ENCODE results near the gene FADS2. TPM values are rescaled to one million over a fixed set of nuclear protein-coding genes. Genes with fewer than 3 reads are reported as not detected.

The FADS2 gene
- polyA plus RNA-seq, 1 donor from 2014 or later = 145 TPM

DNA sequence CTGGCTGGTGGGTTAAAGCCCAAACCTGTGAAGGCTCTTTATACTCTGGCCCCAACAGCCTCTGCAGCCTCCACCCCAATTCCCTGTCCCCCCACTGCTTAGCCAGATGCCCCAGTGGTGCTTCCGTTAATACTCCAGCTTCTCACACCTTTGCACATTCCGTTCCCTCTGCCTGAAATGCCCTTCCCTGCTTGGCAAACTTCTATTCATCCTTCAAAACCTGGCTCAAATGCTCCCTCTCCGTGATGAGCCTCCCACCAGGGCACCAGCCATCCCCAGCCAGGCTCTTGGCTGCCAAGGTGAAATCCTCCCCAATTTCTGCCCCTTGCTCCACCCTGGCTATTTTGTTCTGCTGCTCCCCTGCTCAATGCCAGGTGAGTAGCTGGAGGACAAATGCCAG, 75.7 kb downstream of the FADS2 start:
- no peak for TF ChIP-seq SMC3 (conservative IDR thresholded peaks at IDR 0.05; ENCODE audit: poor library complexity)
- TF ChIP-seq RAD21 (conservative IDR thresholded peaks at IDR 0.05) = no peak
- no peak for TF ChIP-seq POLR2AphosphoS5 (IDR thresholded peaks at IDR 0.05)
- no peak for TF ChIP-seq MXI1 (conservative IDR thresholded peaks at IDR 0.05; ENCODE audit: poor library complexity, severe bottlenecking)
- TF ChIP-seq, protein P1, sequence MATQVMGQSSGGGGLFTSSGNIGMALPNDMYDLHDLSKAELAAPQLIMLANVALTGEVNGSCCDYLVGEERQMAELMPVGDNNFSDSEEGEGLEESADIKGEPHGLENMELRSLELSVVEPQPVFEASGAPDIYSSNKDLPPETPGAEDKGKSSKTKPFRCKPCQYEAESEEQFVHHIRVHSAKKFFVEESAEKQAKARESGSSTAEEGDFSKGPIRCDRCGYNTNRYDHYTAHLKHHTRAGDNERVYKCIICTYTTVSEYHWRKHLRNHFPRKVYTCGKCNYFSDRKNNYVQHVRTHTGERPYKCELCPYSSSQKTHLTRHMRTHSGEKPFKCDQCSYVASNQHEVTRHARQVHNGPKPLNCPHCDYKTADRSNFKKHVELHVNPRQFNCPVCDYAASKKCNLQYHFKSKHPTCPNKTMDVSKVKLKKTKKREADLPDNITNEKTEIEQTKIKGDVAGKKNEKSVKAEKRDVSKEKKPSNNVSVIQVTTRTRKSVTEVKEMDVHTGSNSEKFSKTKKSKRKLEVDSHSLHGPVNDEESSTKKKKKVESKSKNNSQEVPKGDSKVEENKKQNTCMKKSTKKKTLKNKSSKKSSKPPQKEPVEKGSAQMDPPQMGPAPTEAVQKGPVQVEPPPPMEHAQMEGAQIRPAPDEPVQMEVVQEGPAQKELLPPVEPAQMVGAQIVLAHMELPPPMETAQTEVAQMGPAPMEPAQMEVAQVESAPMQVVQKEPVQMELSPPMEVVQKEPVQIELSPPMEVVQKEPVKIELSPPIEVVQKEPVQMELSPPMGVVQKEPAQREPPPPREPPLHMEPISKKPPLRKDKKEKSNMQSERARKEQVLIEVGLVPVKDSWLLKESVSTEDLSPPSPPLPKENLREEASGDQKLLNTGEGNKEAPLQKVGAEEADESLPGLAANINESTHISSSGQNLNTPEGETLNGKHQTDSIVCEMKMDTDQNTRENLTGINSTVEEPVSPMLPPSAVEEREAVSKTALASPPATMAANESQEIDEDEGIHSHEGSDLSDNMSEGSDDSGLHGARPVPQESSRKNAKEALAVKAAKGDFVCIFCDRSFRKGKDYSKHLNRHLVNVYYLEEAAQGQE (IDR thresholded peaks at IDR 0.05; ENCODE audit: borderline replicate concordance) = no peak
- TF ChIP-seq, protein P2, sequence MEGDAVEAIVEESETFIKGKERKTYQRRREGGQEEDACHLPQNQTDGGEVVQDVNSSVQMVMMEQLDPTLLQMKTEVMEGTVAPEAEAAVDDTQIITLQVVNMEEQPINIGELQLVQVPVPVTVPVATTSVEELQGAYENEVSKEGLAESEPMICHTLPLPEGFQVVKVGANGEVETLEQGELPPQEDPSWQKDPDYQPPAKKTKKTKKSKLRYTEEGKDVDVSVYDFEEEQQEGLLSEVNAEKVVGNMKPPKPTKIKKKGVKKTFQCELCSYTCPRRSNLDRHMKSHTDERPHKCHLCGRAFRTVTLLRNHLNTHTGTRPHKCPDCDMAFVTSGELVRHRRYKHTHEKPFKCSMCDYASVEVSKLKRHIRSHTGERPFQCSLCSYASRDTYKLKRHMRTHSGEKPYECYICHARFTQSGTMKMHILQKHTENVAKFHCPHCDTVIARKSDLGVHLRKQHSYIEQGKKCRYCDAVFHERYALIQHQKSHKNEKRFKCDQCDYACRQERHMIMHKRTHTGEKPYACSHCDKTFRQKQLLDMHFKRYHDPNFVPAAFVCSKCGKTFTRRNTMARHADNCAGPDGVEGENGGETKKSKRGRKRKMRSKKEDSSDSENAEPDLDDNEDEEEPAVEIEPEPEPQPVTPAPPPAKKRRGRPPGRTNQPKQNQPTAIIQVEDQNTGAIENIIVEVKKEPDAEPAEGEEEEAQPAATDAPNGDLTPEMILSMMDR (IDR thresholded peaks at IDR 0.05; ENCODE audit: poor library complexity, severe bottlenecking) = no peak
- TF ChIP-seq TAF1 (IDR thresholded peaks at IDR 0.05; ENCODE audit: low read depth) = no peak
- TF ChIP-seq EP300 (conservative IDR thresholded peaks at IDR 0.05; ENCODE audit: poor library complexity, severe bottlenecking) = no peak
- no peak for TF ChIP-seq EZH2 (IDR thresholded peaks at IDR 0.05; ENCODE audit: borderline replicate concordance, insufficient read depth, low read length, poor library complexity, severe bottlenecking)
- H3K79me2 ChIP-seq (replicated peaks; ENCODE audit: insufficient read depth, low read length) = no peaks in the 10 kb centered on the region
- no peaks in the 10 kb centered on the region for H3K36me3 ChIP-seq (ENCODE audit: insufficient read depth, low read length)
- peaks cover 5% of the 10 kb centered on the region for H3F3A ChIP-seq (ENCODE audit: insufficient read depth, low read length, poor library complexity, severe bottlenecking)
- no peak overlapping the region for H3K9ac ChIP-seq (ENCODE audit: low read length)
- no peaks in the 10 kb centered on the region for H3K9me3 ChIP-seq (ENCODE audit: low read length)
- H3K4me3 ChIP-seq (ENCODE audit: low read length) = no peak overlapping the region
- H3K27ac ChIP-seq (ENCODE audit: low read length) = no peak overlapping the region
- no peaks in the 10 kb centered on the region for H3K9me2 ChIP-seq (ENCODE audit: insufficient read depth, low read length)
- no peak overlapping the region for H3K4me2 ChIP-seq (ENCODE audit: low read length)
- no peak overlapping the region for H2AFZ ChIP-seq (ENCODE audit: low read depth, low read length)
- H3K27me3 ChIP-seq (ENCODE audit: insufficient read depth, low read depth, low read length) = no peaks in the 10 kb centered on the region
- no peaks in the 10 kb centered on the region for H4K20me1 ChIP-seq (ENCODE audit: insufficient read depth)

DNA sequence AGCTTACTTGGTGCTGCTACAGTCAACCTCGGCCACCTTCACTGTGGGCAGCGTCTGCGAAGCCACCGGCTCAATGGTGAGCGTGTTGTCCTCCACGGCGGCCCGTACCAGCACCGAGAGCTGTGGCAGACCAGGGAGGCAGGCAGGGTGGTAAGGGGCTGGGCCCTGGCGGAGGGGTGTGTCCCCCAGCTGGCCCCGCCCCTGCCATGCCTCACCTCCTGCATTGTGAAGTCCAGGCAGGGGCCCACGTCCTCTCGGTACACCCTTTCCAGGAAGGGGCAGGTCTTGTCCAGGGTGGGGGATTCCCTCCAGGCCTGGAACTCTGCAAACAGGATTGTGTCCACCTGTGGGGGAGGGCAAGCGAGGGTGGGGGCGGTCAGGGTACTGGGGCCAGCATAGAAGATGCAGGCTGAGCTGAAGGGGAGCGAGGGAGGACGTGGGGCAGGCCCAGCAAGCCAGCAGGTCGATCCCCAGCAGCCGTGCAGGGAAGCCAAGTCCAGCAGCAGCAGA, 76.5 kb downstream of the FADS2 start:
- H3F3A ChIP-seq (ENCODE audit: insufficient read depth, low read length, poor library complexity, severe bottlenecking) = no peaks in the 10 kb centered on the region
- no peaks in the 10 kb centered on the region for H3K9me3 ChIP-seq (ENCODE audit: low read length)
- no peak overlapping the region for H3K9ac ChIP-seq (ENCODE audit: low read length)
- H2AFZ ChIP-seq (ENCODE audit: low read depth, low read length) = no peak overlapping the region
- no peaks in the 10 kb centered on the region for H3K27me3 ChIP-seq (ENCODE audit: insufficient read depth, low read depth, low read length)
- TF ChIP-seq EP300 (conservative IDR thresholded peaks at IDR 0.05; ENCODE audit: poor library complexity, severe bottlenecking) (no peak), RAD21 (conservative IDR thresholded peaks at IDR 0.05) (no peak), SMC3 (conservative IDR thresholded peaks at IDR 0.05; ENCODE audit: poor library complexity) (no peak), TAF1 (IDR thresholded peaks at IDR 0.05; ENCODE audit: low read depth) (no peak), POLR2AphosphoS5 (IDR thresholded peaks at IDR 0.05) (no peak), EZH2 (IDR thresholded peaks at IDR 0.05; ENCODE audit: borderline replicate concordance, insufficient read depth, low read length, poor library complexity, severe bottlenecking) (no peak), MXI1 (conservative IDR thresholded peaks at IDR 0.05; ENCODE audit: poor library complexity, severe bottlenecking) (no peak)
- TF ChIP-seq, protein P1 (IDR thresholded peaks at IDR 0.05; ENCODE audit: borderline replicate concordance) = no peak
- TF ChIP-seq, protein P2 (IDR thresholded peaks at IDR 0.05; ENCODE audit: poor library complexity, severe bottlenecking) = no peak
- no peaks in the 10 kb centered on the region for H3K79me2 ChIP-seq (replicated peaks; ENCODE audit: insufficient read depth, low read length)
- no peak overlapping the region for H3K27ac ChIP-seq (ENCODE audit: low read length)
- H3K9me2 ChIP-seq (ENCODE audit: insufficient read depth, low read length) = no peaks in the 10 kb centered on the region
- H4K20me1 ChIP-seq (ENCODE audit: insufficient read depth) = no peaks in the 10 kb centered on the region
- H3K4me2 ChIP-seq (ENCODE audit: low read length) = no peak overlapping the region
- no peaks in the 10 kb centered on the region for H3K36me3 ChIP-seq (ENCODE audit: insufficient read depth, low read length)
- no peak overlapping the region for H3K4me3 ChIP-seq (ENCODE audit: low read length)
